ENCODE data around the gene FGFR2. TPM values are rescaled to one million over a fixed set of nuclear protein-coding genes. Genes with fewer than 3 reads are reported as not detected.

The FGFR2 gene
- total and polyA plus RNA-seq, 8 donors = 48.0 to 350 (median 278) TPM

GRCh38 chr10:121577568-121577967 lies 20.7 kb downstream of the FGFR2 start:
- no peak for DNase-seq
- Histone ChIP-seq H3K27ac (no peak overlapping the region), H3K36me3 (no peaks in the 10 kb centered on the region), H3K27me3 (no peaks in the 10 kb centered on the region), H3K9me3 (no peaks in the 10 kb centered on the region), H3K4me1 (peaks cover 0 to 6% of the 10 kb centered on the region in 2 donors), H3K4me3 (no peak overlapping the region)
- ATAC-seq = no peak
- TF ChIP-seq, protein P1, sequence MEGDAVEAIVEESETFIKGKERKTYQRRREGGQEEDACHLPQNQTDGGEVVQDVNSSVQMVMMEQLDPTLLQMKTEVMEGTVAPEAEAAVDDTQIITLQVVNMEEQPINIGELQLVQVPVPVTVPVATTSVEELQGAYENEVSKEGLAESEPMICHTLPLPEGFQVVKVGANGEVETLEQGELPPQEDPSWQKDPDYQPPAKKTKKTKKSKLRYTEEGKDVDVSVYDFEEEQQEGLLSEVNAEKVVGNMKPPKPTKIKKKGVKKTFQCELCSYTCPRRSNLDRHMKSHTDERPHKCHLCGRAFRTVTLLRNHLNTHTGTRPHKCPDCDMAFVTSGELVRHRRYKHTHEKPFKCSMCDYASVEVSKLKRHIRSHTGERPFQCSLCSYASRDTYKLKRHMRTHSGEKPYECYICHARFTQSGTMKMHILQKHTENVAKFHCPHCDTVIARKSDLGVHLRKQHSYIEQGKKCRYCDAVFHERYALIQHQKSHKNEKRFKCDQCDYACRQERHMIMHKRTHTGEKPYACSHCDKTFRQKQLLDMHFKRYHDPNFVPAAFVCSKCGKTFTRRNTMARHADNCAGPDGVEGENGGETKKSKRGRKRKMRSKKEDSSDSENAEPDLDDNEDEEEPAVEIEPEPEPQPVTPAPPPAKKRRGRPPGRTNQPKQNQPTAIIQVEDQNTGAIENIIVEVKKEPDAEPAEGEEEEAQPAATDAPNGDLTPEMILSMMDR (IDR thresholded peaks at IDR 0.05) = no peak
- intact Hi-C loops (cut with DNase I) = no loop called here

DNA sequence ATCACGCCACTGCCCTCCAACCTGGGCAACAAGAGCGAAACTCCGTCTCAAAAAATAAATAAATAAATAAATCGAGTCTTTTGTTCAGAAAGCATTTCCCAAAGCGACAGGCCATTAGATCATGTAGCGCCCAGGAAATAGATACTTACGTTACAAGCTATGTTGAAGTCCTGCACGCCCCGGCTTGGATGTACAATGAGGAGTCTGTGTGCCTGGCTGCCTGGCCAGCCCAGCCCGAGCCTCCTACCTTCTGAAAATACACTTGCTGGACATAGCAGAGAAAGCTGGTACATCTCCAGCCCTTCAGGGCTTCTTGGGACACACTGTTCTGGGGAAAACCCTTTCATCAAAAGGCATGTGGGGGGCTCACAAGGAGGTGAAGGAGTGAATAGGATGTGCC lies 22.1 kb downstream of the FGFR2 start:
- no peak for ATAC-seq
- no peak for DNase-seq
- Histone ChIP-seq H3K4me1 (peaks cover 0 to 6% of the 10 kb centered on the region in 2 donors), H3K9me3 (no peaks in the 10 kb centered on the region), H3K27ac (no peak overlapping the region), H3K4me3 (no peak overlapping the region), H3K36me3 (no peaks in the 10 kb centered on the region), H3K27me3 (no peaks in the 10 kb centered on the region)
- intact Hi-C loops (cut with DNase I) = no loop called here
- TF ChIP-seq, protein P1 (IDR thresholded peaks at IDR 0.05) = no peak

GRCh38 chr10:121574519-121575166 lies 23.6 kb downstream of the FGFR2 start:
- Histone ChIP-seq H3K27ac (no peak overlapping the region), H3K36me3 (no peaks in the 10 kb centered on the region), H3K9me3 (no peaks in the 10 kb centered on the region), H3K4me3 (no peak overlapping the region), H3K4me1 (no peaks in the 10 kb centered on the region), H3K27me3 (no peaks in the 10 kb centered on the region)
- ATAC-seq = peak; percentile 2
- no peak for DNase-seq
- intact Hi-C loops (cut with DNase I) = no loop called here
- TF ChIP-seq, protein P1 (IDR thresholded peaks at IDR 0.05) = no peak

- Histone ChIP-seq H3K4me1 (no peaks in the 10 kb centered on the region), H3K9me3 (no peaks in the 10 kb centered on the region), H3K36me3 (no peaks in the 10 kb centered on the region), H3K4me3 (no peak overlapping the region), H3K27me3 (no peaks in the 10 kb centered on the region), H3K27ac (no peak overlapping the region)
- intact Hi-C loops (cut with DNase I) = no loop called here
- DNase-seq (no peak), ATAC-seq (no peak)
- TF ChIP-seq, protein P1 (IDR thresholded peaks at IDR 0.05) = no peak
Measured at GRCh38 chr10:121573538-121573941, 24.7 kb downstream of the FGFR2 start.

DNA sequence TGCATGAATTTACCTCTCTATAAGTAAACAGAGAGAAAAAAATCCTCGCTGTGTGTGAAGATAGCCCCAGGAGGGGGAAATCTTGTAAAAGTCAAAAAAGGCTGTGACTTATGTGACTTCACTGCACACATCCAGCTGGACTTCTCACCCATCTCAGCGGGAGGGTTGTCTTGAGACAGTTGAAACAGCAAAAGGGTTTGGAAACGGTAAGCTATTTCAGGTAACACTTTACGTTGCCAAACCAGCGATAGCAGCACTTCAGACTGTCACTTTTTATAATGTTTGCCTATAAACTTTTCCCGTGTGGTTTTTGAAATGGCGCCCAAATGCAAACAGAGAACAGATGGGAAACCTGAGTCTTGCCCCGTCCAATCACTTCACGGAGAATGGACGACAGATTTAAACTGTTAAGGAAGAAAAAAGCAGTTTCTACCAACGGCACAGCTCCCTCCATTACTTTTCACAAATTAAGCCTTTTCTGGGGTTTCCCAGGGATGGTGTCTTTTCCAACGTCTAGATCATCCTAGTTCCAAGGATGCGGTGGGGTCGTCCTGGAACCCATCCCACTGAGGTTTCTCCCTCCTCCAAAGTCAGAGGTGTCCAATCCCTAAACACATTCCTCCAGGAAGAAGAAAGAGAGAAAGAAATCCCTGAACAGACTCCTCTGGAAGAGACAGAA lies 25.2 kb downstream of the FGFR2 start:
- H3K27ac ChIP-seq = peak overlapping the region in 1 of 2 donors; percentile 39
- no peak overlapping the region for H3K4me3 ChIP-seq
- no peaks in the 10 kb centered on the region for H3K4me1 ChIP-seq
- no peaks in the 10 kb centered on the region for H3K27me3 ChIP-seq
- no peaks in the 10 kb centered on the region for H3K36me3 ChIP-seq
- peak; percentile 73 for ATAC-seq
- intact Hi-C loops (cut with DNase I) = no loop called here
- DNase-seq = no peak
- TF ChIP-seq, protein P1 (IDR thresholded peaks at IDR 0.05) = no peak
- no peaks in the 10 kb centered on the region for H3K9me3 ChIP-seq

Data from left lung (tissue), 10 donors.